CD4-positive, alpha-beta T cell (primary cell): Measurements from ENCODE around the gene DDX54. TPM values are rescaled to one million over a fixed set of nuclear protein-coding genes. Genes with fewer than 3 reads are reported as not detected.

Source experiments
- ATAC-seq: fragments of 200-7000 bp; cut with Tn5 transposase; one replicate; pipeline ENCODE4 v1.10.0; 2022; ENCODE audit warnings: mild to moderate bottlenecking; ENCODE audit not compliant: poor library complexity
- CTCF ChIA-PET: fragments of 350-600 bp; sonication (Branson Sonifier 250); formaldehyde crosslinking; loops from one replicate; lab custom pipeline; 2021; ENCODE audit warnings: antibody characterized with exemption, inconsistent platforms; lab: Charles Lee
- POLR2A ChIA-PET: fragments of 350-600 bp; sonication (Branson Sonifier 250); formaldehyde crosslinking; loops from one replicate; lab custom pipeline; 2021; ENCODE audit warnings: antibody characterized with exemption, inconsistent platforms; lab: Charles Lee
- DNase-seq, 14 experiments: peaks; one replicate each; pipeline ENCODE4 v3.0.0-alpha.2; 2013 to 2020; ENCODE audit warnings: mixed read lengths in 2 of 14
- H3K27ac ChIP-seq, 2 donors: one replicate each; pipeline versions ENCODE4 v1.5.1 to v1.7.0; 2013; ENCODE audit warnings: low read length in 2 of 2, low read depth in 1 of 2, mild to moderate bottlenecking in 1 of 2
- H3K27me3 ChIP-seq, 2 experiments: 1 replicate in 1 of 2; 2 replicates in 1 of 2; pipeline versions ENCODE4 v1.6.1 to v1.7.0; 2013; ENCODE audit warnings: low read length in 2 of 2, control low read depth in 1 of 2, mild to moderate bottlenecking in 1 of 2, moderate library complexity in 1 of 2; ENCODE audit not compliant: insufficient read depth in 2 of 2, control insufficient read depth in 1 of 2
- H3K36me3 ChIP-seq: one replicate; pipeline ENCODE4 v1.6.1; 2013; ENCODE audit warnings: low read length, control low read depth; ENCODE audit not compliant: insufficient read depth
- H3K4me1 ChIP-seq: one replicate; pipeline ENCODE4 v1.6.1; 2013; ENCODE audit warnings: low read length, control low read depth; ENCODE audit not compliant: insufficient read depth
- H3K4me3 ChIP-seq: one replicate; pipeline ENCODE4 v1.5.1; 2013; ENCODE audit warnings: mild to moderate bottlenecking, low read length, moderate library complexity
- H3K9me3 ChIP-seq, 2 experiments: 1 replicate in 1 of 2; 2 replicates in 1 of 2; pipeline versions ENCODE4 v1.6.1 to v1.7.0; 2013; ENCODE audit warnings: low read length in 2 of 2, mild to moderate bottlenecking in 2 of 2, control low read depth in 1 of 2, moderate library complexity in 1 of 2; ENCODE audit not compliant: control insufficient read depth in 1 of 2, insufficient read depth in 1 of 2
- H3K27ac Mint-ChIP-seq: one replicate; pipeline ENCODE4 v1.8.0; 2020; ENCODE audit warnings: mixed read lengths
- H3K27me3 Mint-ChIP-seq: one replicate; pipeline ENCODE4 v1.8.0; 2021; ENCODE audit warnings: mixed read lengths
- H3K36me3 Mint-ChIP-seq: one replicate; pipeline ENCODE4 v1.8.0; 2021; ENCODE audit warnings: low read depth, mixed read lengths
- H3K4me1 Mint-ChIP-seq: one replicate; pipeline ENCODE4 v1.8.0; 2021; ENCODE audit warnings: low read depth, mixed read lengths
- H3K4me3 Mint-ChIP-seq: one replicate; pipeline ENCODE4 v1.8.0; 2020; ENCODE audit warnings: mild to moderate bottlenecking, mixed read lengths
- H3K9me3 Mint-ChIP-seq: one replicate; pipeline ENCODE4 v1.8.0; 2020; ENCODE audit warnings: mixed read lengths
- CTCF ChIP-seq: fragments of 200-600 bp; IDR thresholded peaks from one replicate; pipeline ENCODE4 v1.8.0; 2022; ENCODE audit warnings: antibody characterized with exemption, mild to moderate bottlenecking
- intact Hi-C, 2 experiments: fragments of 100-400 bp; cut with DNase I in 1 of 2; cut with micrococcal nuclease in 1 of 2; formaldehyde crosslinking; loops; one replicate each; pipeline versions ENCODE4 v1.15.1 to v1.9.0; 2023 to 2025; cut with DNase I, micrococcal nuclease
- total RNA-seq, 174 experiments: library from RNA in 2 of 174; stranded (reverse) in 2 of 174; gene quantifications; one replicate each; pipeline ENCODE4 v1.2.3 and lab custom pipeline; 2021 to 2026

DDX54 gene
- total RNA-seq, 2 experiments from 2014 or later, result 56.8 to 61.1 TPM

GRCh38 chr12:113136990-113137511, 48.2 kb downstream of the DDX54 start:
- Mint-ChIP-seq H3K4me1 (peaks cover 13% of the 10 kb centered on the region), H3K27me3 (no peaks in the 10 kb centered on the region), H3K36me3 (no peaks in the 10 kb centered on the region), H3K27ac (peak overlapping the region; percentile 98), H3K9me3 (no peaks in the 10 kb centered on the region), H3K4me3 (peak overlapping the region; percentile 7)
- POLR2A ChIA-PET, result no interaction called here
- no peaks in the 10 kb centered on the region for H3K9me3 ChIP-seq
- ATAC-seq (no peak), DNase-seq (no peak)
- no peak for TF ChIP-seq CTCF
- H3K27me3 ChIP-seq, result no peaks in the 10 kb centered on the region
- H3K27ac ChIP-seq, result no peak overlapping the region
- CTCF ChIA-PET, result interaction anchor here (0.5 to 1.9 kb wide), 2 partner anchors 16 to 41 kb away, joined by 3 to 12 read pairs; no protein-coding TSS in a partner anchor
- H3K4me3 ChIP-seq, result no peak overlapping the region
- H3K36me3 ChIP-seq, result no peaks in the 10 kb centered on the region
- H3K4me1 ChIP-seq, result peaks cover 24% of the 10 kb centered on the region
- intact Hi-C loops, result loop anchor here in 1 of 2 experiments (1.0 to 5.0 kb wide), 2 partner anchors 15 to 35 kb away; no protein-coding TSS in a partner anchor

- Histone ChIP-seq H3K4me3 (peak overlapping the region; percentile 48), H3K27ac (peak overlapping the region in 1 of 2 donors; percentile 61), H3K4me1 (peaks cover 22% of the 10 kb centered on the region), H3K36me3 (no peaks in the 10 kb centered on the region), H3K9me3 (no peaks in the 10 kb centered on the region), H3K27me3 (no peaks in the 10 kb centered on the region)
- Mint-ChIP-seq H3K4me3 (peak overlapping the region; percentile 92), H3K27me3 (no peaks in the 10 kb centered on the region), H3K27ac (peak overlapping the region; percentile 98), H3K9me3 (no peaks in the 10 kb centered on the region), H3K36me3 (no peaks in the 10 kb centered on the region), H3K4me1 (peaks cover 13% of the 10 kb centered on the region)
- DNase-seq (peak; percentile 20 to 79 (median 52)), ATAC-seq (peak; percentile 76)
- no peak for TF ChIP-seq CTCF
- POLR2A ChIA-PET, result no interaction called here
- CTCF ChIA-PET, result interaction anchor here (0.7 to 1.9 kb wide), 5 partner anchors 17 to 79 kb away, joined by 3 to 12 read pairs (median 3); no protein-coding TSS in a partner anchor
- intact Hi-C loops, result loop anchor here in 1 of 2 experiments (1.0 to 5.0 kb wide), 2 partner anchors 16 to 36 kb away; no protein-coding TSS in a partner anchor
Measured at GRCh38 chr12:113136128-113136989, 48.9 kb downstream of the DDX54 start.

GRCh38 chr12:113135178-113136127, 49.8 kb downstream of the DDX54 start, which contains the start of gene RASAL1:
RASAL1 (minus strand) TSS chr12:113135761; CDS start chr12:113135462, 299 bp downstream.
- ATAC-seq (peak; percentile 88), DNase-seq (peak; percentile 58 to 85 (median 76))
- Mint-ChIP-seq H3K9me3 (no peaks in the 10 kb centered on the region), H3K27ac (peak within 1 kb of the TSS; percentile 98), H3K4me3 (peak within 1 kb of the TSS; percentile 92), H3K36me3 (no peaks in the 10 kb centered on the region), H3K27me3 (no peaks in the 10 kb centered on the region), H3K4me1 (peaks cover 13% of the 10 kb centered on the region)
- Histone ChIP-seq H3K4me3 (peak within 1 kb of the TSS; percentile 51), H3K4me1 (peaks cover 22% of the 10 kb centered on the region), H3K27me3 (no peaks in the 10 kb centered on the region), H3K9me3 (no peaks in the 10 kb centered on the region), H3K27ac (peak within 1 kb of the TSS in 1 of 2 donors; percentile 61), H3K36me3 (no peaks in the 10 kb centered on the region)
- TF ChIP-seq CTCF, result peak; percentile 61
- ChIA-PET CTCF (interaction anchor here (0.7 to 1.9 kb wide), 5 partner anchors 18 to 78 kb away, joined by 3 to 12 read pairs (median 3); no protein-coding TSS in a partner anchor), POLR2A (no interaction called here)
- intact Hi-C loops, result loop anchor here in 1 of 2 experiments (1.0 to 5.0 kb wide), 2 partner anchors 17 to 37 kb away; no protein-coding TSS in a partner anchor
